Mesodermal cell (in vitro differentiated cells): ENCODE measurements around the gene CXCR4.

Source experiments
- H3K27ac ChIP-seq: 2 replicates; pipeline ENCODE4 v1.7.0; 2013; ENCODE audit warnings: mild to moderate bottlenecking, low read depth, low read length, moderate library complexity; ENCODE audit not compliant: severe bottlenecking
- H3K36me3 ChIP-seq: 2 replicates; pipeline ENCODE4 v1.7.1; 2013; ENCODE audit warnings: mild to moderate bottlenecking, low read length, moderate library complexity; ENCODE audit not compliant: control insufficient read depth, insufficient read depth
- H3K4me1 ChIP-seq: one replicate; pipeline ENCODE4 v1.7.1; 2013; ENCODE audit warnings: mild to moderate bottlenecking, low read length; ENCODE audit not compliant: insufficient read depth, control insufficient read depth, poor library complexity, severe bottlenecking
- H3K4me3 ChIP-seq: 2 replicates; pipeline ENCODE4 v1.7.0; 2013; ENCODE audit warnings: low read length, control low read depth, mild to moderate bottlenecking; ENCODE audit not compliant: insufficient read depth, poor library complexity, severe bottlenecking; ENCODE audit errors: extremely low read depth
- H3K9me3 ChIP-seq: 2 replicates; pipeline ENCODE4 v1.7.1; 2013; ENCODE audit warnings: mild to moderate bottlenecking, low read length, moderate library complexity; ENCODE audit not compliant: control insufficient read depth
- WGBS, 2 experiments: methylation state at CpG; one replicate each; pipeline ENCODE4 v1.1.5; 2013; ENCODE audit warnings: missing lambda C conversion rate in 2 of 2; ENCODE audit not compliant: insufficient coverage in 2 of 2; 5-methylcytosine and 5-hydroxymethylcytosine counted together

The CXCR4 gene

GRCh38 chr2:136124805-136125204 is 6.9 kb upstream of the CXCR4 start:
- Histone ChIP-seq H3K36me3 (no peaks in the 10 kb centered on the region), H3K4me3 (no peak overlapping the region), H3K4me1 (peaks cover 35% of the 10 kb centered on the region), H3K27ac (no peak overlapping the region), H3K9me3 (no peaks in the 10 kb centered on the region)
- WGBS, 2 experiments = 73 to 94% methylated on average over 2 of the region's 2 CpGs

DNA sequence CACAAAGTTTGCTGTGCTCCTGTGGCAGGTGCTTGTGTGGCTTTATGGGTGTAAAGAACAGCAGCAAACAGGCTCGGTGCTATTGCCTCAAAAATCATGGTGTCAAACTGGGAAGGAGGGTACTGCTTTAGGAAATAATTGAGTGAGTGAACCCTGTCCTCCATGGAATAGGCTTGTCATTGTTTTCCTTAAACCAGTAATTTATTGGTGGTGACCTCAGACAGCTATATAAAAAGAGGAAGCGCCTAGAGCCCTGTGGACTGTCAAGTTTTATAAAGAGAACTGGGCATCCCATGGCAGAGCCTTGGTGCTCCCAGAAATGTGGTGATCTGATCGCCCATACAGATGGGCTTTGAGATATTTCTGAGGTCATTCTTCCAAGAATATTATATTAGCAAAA is 4.7 kb upstream of the CXCR4 start:
- Histone ChIP-seq H3K27ac (no peak overlapping the region), H3K4me3 (no peak overlapping the region), H3K4me1 (peaks cover 17% of the 10 kb centered on the region), H3K9me3 (no peaks in the 10 kb centered on the region), H3K36me3 (no peaks in the 10 kb centered on the region)
- WGBS, 2 experiments = 39 to 59% methylated on average over 2 to 3 of the region's 3 CpGs

- H3K4me1 ChIP-seq = peaks cover 16% of the 10 kb centered on the region
Observed at GRCh38 chr2:136121204-136121910, 3.4 kb upstream of the CXCR4 start.

DNA sequence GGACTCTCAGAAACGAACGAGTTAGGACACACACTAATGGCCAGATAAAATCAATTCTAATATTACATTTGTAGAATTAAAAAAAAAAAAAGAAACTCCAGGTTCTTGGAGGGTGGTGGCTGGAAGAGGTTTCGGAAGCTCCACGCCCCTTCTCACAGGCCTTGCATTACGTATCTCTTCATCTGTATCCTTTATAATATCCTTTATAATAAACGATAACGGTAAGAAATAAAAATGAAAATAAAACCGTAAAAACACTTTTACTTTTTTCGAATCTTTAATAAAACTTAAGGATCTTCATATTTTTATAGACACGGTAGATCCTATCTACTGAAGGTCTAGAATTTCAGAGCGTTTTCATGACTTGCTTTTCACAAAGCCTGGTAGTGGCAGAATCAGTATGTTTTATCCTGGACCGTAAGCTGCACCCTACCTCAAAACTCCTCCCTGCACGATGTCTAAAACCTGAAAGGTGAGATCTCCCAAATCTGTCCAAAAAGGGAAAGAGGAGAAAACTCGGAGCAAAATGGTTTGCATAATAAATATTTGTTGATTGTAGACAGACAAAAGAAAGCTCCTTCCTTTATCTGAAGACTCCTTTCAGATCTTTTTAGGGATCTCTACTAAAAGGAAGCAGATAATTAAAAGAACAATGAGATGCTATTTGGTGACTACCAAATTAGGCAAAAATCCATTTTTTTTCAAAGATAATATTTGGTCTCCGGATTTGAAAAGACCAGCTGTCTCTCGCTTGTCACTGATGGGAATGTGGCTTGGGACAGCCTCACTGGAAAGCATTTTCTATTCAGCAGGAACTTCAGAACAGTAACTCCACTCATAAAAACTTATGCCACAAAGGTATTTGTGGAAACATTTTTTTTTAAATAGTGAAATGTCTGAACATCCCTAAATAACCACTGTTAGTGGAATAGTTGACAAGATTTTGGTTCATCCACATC is 2.0 kb upstream of the CXCR4 start:
- H3K36me3 ChIP-seq = peaks cover 8% of the 10 kb centered on the region
- peak overlapping the region; percentile 61 for H3K4me3 ChIP-seq
- H3K9me3 ChIP-seq = no peaks in the 10 kb centered on the region
- WGBS, 2 experiments = 19 to 20% methylated on average over 1 to 4 of the region's 16 CpGs
- no peak overlapping the region for H3K27ac ChIP-seq
- H3K4me1 ChIP-seq = peaks cover 12% of the 10 kb centered on the region

More at GRCh38 chr2:136121204-136121910, 3.4 kb upstream of the CXCR4 start:
- Histone ChIP-seq H3K27ac (no peak overlapping the region), H3K36me3 (no peaks in the 10 kb centered on the region), H3K4me3 (no peak overlapping the region), H3K9me3 (no peaks in the 10 kb centered on the region)
- 86 to 100% methylated on average over 1 of the region's 3 CpGs for WGBS, 2 experiments

DNA sequence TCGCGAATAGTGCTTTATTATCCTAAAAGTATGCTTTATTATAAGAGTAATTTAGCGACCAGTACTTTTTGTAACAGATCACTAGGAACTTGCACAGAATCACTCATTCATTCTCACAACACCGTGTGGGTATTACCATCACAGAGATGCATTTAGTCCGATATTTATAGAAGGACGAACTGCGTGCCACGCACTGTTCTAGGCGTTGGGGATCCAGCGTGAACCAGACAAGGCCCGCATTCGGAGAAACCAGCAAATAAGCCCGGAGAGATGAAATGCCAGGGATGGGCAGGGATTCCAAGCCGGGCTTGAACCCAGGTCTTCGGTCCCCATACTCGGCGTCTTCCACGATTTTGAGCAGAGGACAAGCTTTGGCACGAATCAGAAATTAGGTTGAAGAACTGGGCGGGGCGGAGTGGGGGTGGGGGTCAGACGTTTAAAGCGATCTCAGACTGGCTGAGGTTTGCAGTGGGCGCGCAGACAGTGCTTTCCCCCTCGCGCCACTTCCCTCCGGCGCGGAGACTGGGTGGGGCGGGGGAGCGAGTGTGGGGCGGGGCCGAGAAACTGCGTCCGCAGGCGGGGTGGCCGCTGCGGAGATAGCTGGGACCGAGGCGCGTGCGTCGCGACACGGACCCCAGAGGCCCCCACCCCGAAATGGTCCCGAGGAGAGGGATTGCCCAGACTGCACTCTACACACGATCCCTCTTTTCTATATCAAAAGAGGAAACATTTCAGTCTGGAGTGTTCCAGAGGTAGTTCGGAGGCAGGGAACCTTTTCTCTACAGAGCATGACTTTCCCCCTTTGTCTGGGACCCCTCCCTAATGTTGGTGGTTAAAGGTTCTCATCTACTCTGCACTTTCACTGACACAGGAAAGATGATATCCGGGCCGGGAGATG is 1.1 kb upstream of the CXCR4 start:
- Histone ChIP-seq H3K4me3 (peak overlapping the region; percentile 61), H3K27ac (no peak overlapping the region), H3K36me3 (peaks cover 17% of the 10 kb centered on the region), H3K9me3 (no peaks in the 10 kb centered on the region), H3K4me1 (peaks cover 10% of the 10 kb centered on the region)
- 0 to 2% methylated on average over 32 to 42 of the region's 52 CpGs for WGBS, 2 experiments

GRCh38 chr2:136117391-136117841 is 533 bp downstream of the CXCR4 start:
- H3K4me1 ChIP-seq = peaks cover 10% of the 10 kb centered on the region
- 0% methylated on average over 16 to 32 of the region's 35 CpGs for WGBS, 2 experiments
- H3K27ac ChIP-seq = no peak overlapping the region
- H3K9me3 ChIP-seq = no peaks in the 10 kb centered on the region
- H3K4me3 ChIP-seq = peak overlapping the region; percentile 61
- peaks cover 24% of the 10 kb centered on the region for H3K36me3 ChIP-seq

DNA sequence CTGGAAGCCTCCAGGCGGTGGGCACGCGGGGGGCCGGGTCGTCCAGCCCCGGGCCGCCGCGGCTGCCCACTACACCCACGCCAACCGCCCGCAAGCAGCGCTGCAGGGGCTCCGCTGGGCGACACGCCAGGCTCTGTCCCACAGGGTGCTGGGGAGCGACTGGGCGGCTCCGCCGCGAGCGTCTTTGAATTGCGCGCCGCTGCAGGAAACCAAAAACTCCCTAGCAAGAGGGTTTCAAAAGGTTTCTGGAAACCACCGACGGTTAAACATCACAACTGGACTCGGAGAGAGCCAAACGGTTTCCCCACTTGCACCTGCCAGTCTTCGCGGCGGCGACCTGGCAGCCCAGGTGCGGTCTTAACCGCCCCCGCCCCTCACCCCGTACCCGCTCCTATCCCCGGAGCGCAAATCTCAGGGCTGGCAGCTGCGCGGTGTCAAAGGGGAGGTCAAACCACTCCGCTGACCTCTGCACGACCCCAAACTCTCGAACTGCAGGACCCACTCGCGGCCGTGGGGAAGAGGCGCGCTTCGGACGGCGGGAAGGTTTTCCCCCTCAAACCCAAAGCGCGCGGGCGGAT is 1.0 kb downstream of the CXCR4 start:
- WGBS, 2 experiments = 0 to 1% methylated on average over 37 of the region's 57 CpGs
- H3K27ac ChIP-seq = no peak overlapping the region

GRCh38 chr2:136116151-136116812 is 1.7 kb downstream of the CXCR4 start:
- H3K4me3 ChIP-seq = peak overlapping the region; percentile 61
- H3K4me1 ChIP-seq = peaks cover 10% of the 10 kb centered on the region
- WGBS, 2 experiments = 0% methylated on average over 5 to 8 of the region's 30 CpGs
- peaks cover 24% of the 10 kb centered on the region for H3K36me3 ChIP-seq
- H3K27ac ChIP-seq = no peak overlapping the region
- no peaks in the 10 kb centered on the region for H3K9me3 ChIP-seq

More for the DNA sequence above, 1.0 kb downstream of the CXCR4 start:
- Histone ChIP-seq H3K9me3 (no peaks in the 10 kb centered on the region), H3K4me3 (peak overlapping the region; percentile 61), H3K4me1 (peaks cover 10% of the 10 kb centered on the region), H3K36me3 (peaks cover 24% of the 10 kb centered on the region)

- Histone ChIP-seq H3K36me3 (peaks cover 24% of the 10 kb centered on the region), H3K4me1 (peaks cover 10% of the 10 kb centered on the region), H3K27ac (no peak overlapping the region), H3K9me3 (no peaks in the 10 kb centered on the region), H3K4me3 (no peak overlapping the region)
- WGBS, 2 experiments = 90 to 93% methylated on average over 7 to 9 of the region's 12 CpGs
Observed at GRCh38 chr2:136115183-136115761, 2.7 kb downstream of the CXCR4 start.
